SU-DHL-6 (cell line): Measurements from ENCODE around the gene NPIPB13.
"Not testable (repeated sequence)": the region's sequence is repeated elsewhere in the genome, so short reads cannot be mapped to it uniquely, and the experiment has no call there.

ENCODE experiments used
- EZH2phosphoT487 ChIP-seq: fragments of 200-600 bp; sonication (generic), shearing (Covaris generic); conservative IDR thresholded peaks from 2 replicates; pipeline ENCODE4 v1.6.1; 2018; ENCODE audit warnings: mild to moderate bottlenecking, antibody characterized with exemption, low read length, moderate library complexity, mixed read lengths
- TF ChIP-seq, protein P1 (sequence below): fragments of 200-600 bp; sonication (generic); IDR thresholded peaks from one replicate; pipeline ENCODE4 v1.5.1; 2017; ENCODE audit warnings: antibody characterized with exemption, mild to moderate bottlenecking, low read length, moderate library complexity; ENCODE audit not compliant: insufficient read depth, poor library complexity, severe bottlenecking

DNA sequence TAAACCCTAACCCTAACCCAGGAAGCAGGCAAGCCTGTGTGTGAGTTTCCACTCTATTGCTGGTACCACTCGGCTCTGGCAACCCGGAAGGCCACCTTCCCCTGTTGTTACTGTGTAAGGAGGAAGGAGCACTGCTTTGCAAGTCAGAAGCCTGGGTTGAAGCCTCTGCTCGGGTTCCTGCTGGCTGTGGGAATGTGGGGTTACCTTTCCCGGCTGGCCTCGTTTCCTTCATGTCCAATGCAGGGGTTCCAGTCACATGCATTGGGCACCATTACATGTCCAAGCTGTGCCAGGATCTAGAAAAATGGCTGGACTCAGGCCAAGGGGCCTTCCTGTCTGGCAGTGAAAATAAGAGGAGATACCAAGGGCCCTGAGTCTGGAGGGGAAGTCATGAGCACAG lies 31.2 kb downstream of the NPIPB13 start:
- TF ChIP-seq, protein P1, sequence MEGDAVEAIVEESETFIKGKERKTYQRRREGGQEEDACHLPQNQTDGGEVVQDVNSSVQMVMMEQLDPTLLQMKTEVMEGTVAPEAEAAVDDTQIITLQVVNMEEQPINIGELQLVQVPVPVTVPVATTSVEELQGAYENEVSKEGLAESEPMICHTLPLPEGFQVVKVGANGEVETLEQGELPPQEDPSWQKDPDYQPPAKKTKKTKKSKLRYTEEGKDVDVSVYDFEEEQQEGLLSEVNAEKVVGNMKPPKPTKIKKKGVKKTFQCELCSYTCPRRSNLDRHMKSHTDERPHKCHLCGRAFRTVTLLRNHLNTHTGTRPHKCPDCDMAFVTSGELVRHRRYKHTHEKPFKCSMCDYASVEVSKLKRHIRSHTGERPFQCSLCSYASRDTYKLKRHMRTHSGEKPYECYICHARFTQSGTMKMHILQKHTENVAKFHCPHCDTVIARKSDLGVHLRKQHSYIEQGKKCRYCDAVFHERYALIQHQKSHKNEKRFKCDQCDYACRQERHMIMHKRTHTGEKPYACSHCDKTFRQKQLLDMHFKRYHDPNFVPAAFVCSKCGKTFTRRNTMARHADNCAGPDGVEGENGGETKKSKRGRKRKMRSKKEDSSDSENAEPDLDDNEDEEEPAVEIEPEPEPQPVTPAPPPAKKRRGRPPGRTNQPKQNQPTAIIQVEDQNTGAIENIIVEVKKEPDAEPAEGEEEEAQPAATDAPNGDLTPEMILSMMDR = not testable (repeated sequence)
- TF ChIP-seq EZH2phosphoT487 = not testable (repeated sequence)
